K562 (cell line): ENCODE data around the gene REX1BD. TPM values are rescaled to one million over a fixed set of nuclear protein-coding genes. Genes with fewer than 3 reads are reported as not detected.

ENCODE experiments used
- BDP1 ChIP-seq: IDR thresholded peaks from 3 replicates; pipeline ENCODE4 v1.6.1; 2011; ENCODE audit not compliant: insufficient read length, insufficient read depth
- CEBPG ChIP-seq, 3 experiments: fragments of 200-800 bp in 1 of 3; sonication (Bioruptor generic) in 1 of 3; sonication (generic) in 1 of 3; formaldehyde crosslinking in 1 of 3; IDR thresholded peaks in 2 of 3; conservative IDR thresholded peaks in 1 of 3; 2 replicates each; pipeline versions ENCODE4 v1.6.1 to v1.8.0; 2016 to 2022; ENCODE audit warnings: missing compliant biosample characterization in 2 of 3, missing genetic modification characterization in 2 of 3, mild to moderate bottlenecking in 1 of 3, missing genetic modification reagents in 1 of 3
- CTBP1 ChIP-seq: fragments of 450-650 bp; IDR thresholded peaks from 2 replicates; pipeline ENCODE4 v1.6.1; 2016; ENCODE audit warnings: borderline replicate concordance
- HLTF ChIP-seq: fragments of 450-650 bp; IDR thresholded peaks from 2 replicates; pipeline ENCODE4 v1.6.1; 2016
- HOMEZ ChIP-seq: fragments of 250-450 bp; sonication (Bioruptor Pico); IDR thresholded peaks from 2 replicates; pipeline ENCODE4 v1.4.0; 2020; ENCODE audit warnings: mild to moderate bottlenecking, moderate library complexity
- MAFG ChIP-seq: fragments of 450-650 bp; conservative IDR thresholded peaks from 2 replicates; pipeline ENCODE4 v1.6.1; 2016; ENCODE audit warnings: missing genetic modification characterization, missing compliant biosample characterization
- NELFE ChIP-seq: IDR thresholded peaks from 2 replicates; pipeline ENCODE4 v1.6.1; 2011; ENCODE audit warnings: mild to moderate bottlenecking; ENCODE audit not compliant: insufficient read depth, insufficient read length
- NFRKB ChIP-seq: fragments of 450-650 bp; IDR thresholded peaks from 2 replicates; pipeline ENCODE4 v1.6.1; 2016; ENCODE audit warnings: low read depth
- PATZ1 ChIP-seq: fragments of 250-450 bp; sonication (Bioruptor Pico); IDR thresholded peaks from 2 replicates; pipeline ENCODE4 v1.5.0; 2020; ENCODE audit warnings: mild to moderate bottlenecking, borderline replicate concordance
- PHB ChIP-seq: fragments of 250-450 bp; sonication (Bioruptor Pico); IDR thresholded peaks from 2 replicates; pipeline ENCODE4 v1.5.0; 2021
- PHB2 ChIP-seq: fragments of 450-650 bp; IDR thresholded peaks from 2 replicates; pipeline ENCODE4 v1.6.1; 2017; ENCODE audit warnings: low read depth
- TFAP4 ChIP-seq: sonication (generic); formaldehyde crosslinking; IDR thresholded peaks from 2 replicates; pipeline ENCODE4 v1.8.0; 2022; ENCODE audit warnings: missing genetic modification reagents, mild to moderate bottlenecking, moderate library complexity, borderline replicate concordance
- TSHZ1 ChIP-seq: fragments of 250-450 bp; sonication (Bioruptor Pico); IDR thresholded peaks from 2 replicates; pipeline ENCODE4 v1.4.0; 2020; ENCODE audit warnings: mild to moderate bottlenecking, moderate library complexity
- U2AF2 ChIP-seq: fragments of 200-400 bp; formaldehyde crosslinking; optimal IDR thresholded peaks from 2 replicates; pipeline ENCODE3; 2017; ENCODE audit warnings: low read depth, mild to moderate bottlenecking, low read length
- VEZF1 ChIP-seq: fragments of 200-800 bp; sonication (Bioruptor generic); IDR thresholded peaks from 2 replicates; pipeline ENCODE4 v1.6.1; 2017; ENCODE audit warnings: missing genetic modification characterization, missing compliant biosample characterization
- ZNF282 ChIP-seq: sonication (generic); formaldehyde crosslinking; IDR thresholded peaks from 2 replicates; pipeline ENCODE4 v1.8.1; 2023; ENCODE audit warnings: missing genetic modification reagents
- ZNF384 ChIP-seq: IDR thresholded peaks from 2 replicates; pipeline ENCODE4 v1.6.1; 2012; ENCODE audit warnings: low read depth, low read length, improper control_type of control experiment
- polyA plus RNA-seq, 8 experiments: library from polyadenylated mRNA; depleted of rRNA in 4 of 8; stranded (reverse) in 5 of 8; unstranded in 3 of 8; fragments of >200 nt; fragmentation: Nextera tagmentation in 2 of 8; fragmentation: Illumina TruSeq in 1 of 8; extraction: Ambion mirVana in 2 of 8; extraction: Trizol in 1 of 8; gene quantifications; 2 replicates each; pipeline versions ENCODE4 v1.2.1 to v1.2.3, GENCODE V29; 2011 to 2014; ENCODE audit warnings: inconsistent platforms in 1 of 8, missing spikeins in 1 of 8
- total RNA-seq, 7 experiments: library from RNA; depleted of rRNA in 6 of 7; stranded (reverse); fragments of >200 nt in 6 of 7; fragmentation: Illumina TruSeq in 2 of 7; extraction: Trizol in 2 of 7; gene quantifications; 2 replicates each; pipeline versions ENCODE4 v1.2.1 to v1.2.3, GENCODE V29; 2011 to 2021; ENCODE audit warnings: low replicate concordance in 1 of 7

The REX1BD gene
- total and polyA plus RNA-seq, 9 of the 15 experiments (the other 6 are each of a cell fraction or from before 2014, with no cell fraction given), result 1.9 to 136 (median 13.8) TPM

- TF ChIP-seq HLTF (no peak), ZNF282 (CRISPR knock-in tag) (no peak), TSHZ1 (CRISPR knock-in tag) (no peak), PATZ1 (CRISPR knock-in tag) (no peak), HOMEZ (CRISPR knock-in tag) (no peak), MAFG (tag) (no peak), CEBPG (CRISPR knock-in tag; IDR thresholded peaks at IDR 0.05) (peak; percentile 58; the same call in 1 of the 2 replicates), CEBPG (tag; conservative IDR thresholded peaks at IDR 0.05 in 1 of 2, IDR thresholded peaks at IDR 0.05 in 1 of 2) (no peak), PHB2 (no peak), BDP1 (no peak), U2AF2 (no peak), VEZF1 (CRISPR knock-in tag) (peak; percentile 95), TFAP4 (CRISPR knock-in tag) (peak; percentile 95), NFRKB (no peak), PHB (CRISPR knock-in tag) (peak; percentile 73; the same call in 1 of the 2 replicates), NELFE (no peak), ZNF384 (peak; percentile 17; the same call in 1 of the 2 replicates), CTBP1 (peak; percentile 44; the same call in 1 of the 2 replicates)
Observed at GRCh38 chr19:18571564-18572344, 16.8 kb upstream of the REX1BD start, which contains the start of gene UBA52 (continued).
